Measurements from ENCODE around the gene SLC26A11. TPM values are rescaled to one million over a fixed set of nuclear protein-coding genes. Genes with fewer than 3 reads are reported as not detected.
A peak's percentile ranks its signal among the peaks of the same experiment; 100 is the strongest.

SLC26A11 gene
- total and polyA plus RNA-seq, 2 of the 13 experiments (the other 11 are each of a cell fraction or from before 2014, with no cell fraction given) = 8.7 to 13.2 TPM

GRCh38 chr17:80261159-80261894 is 41.1 kb downstream of the SLC26A11 start (continued):
- no peak for TF ChIP-seq ZUFSP (CRISPR knock-in tag; IDR thresholded peaks at IDR 0.05; ENCODE audit: borderline replicate concordance)

GRCh38 chr17:80261895-80262279 is 41.7 kb downstream of the SLC26A11 start:
- Histone ChIP-seq H3K27ac (ENCODE audit: extremely low read length, insufficient read depth, low read length) (peak overlapping the region; percentile 94), H3K79me2 (ENCODE audit: insufficient read depth, low read length) (peaks cover 6% of the 10 kb centered on the region), H4K20me1 (ENCODE audit: insufficient read depth, low read length) (no peaks in the 10 kb centered on the region), H3K4me2 (ENCODE audit: low read depth, low read length) (peak overlapping the region; percentile 99), H3K4me3 (replicated peaks in 1 of 3; ENCODE audit: insufficient read depth in 1 of 3, low read depth in 2 of 3, low read length in 3 of 3) (peak overlapping the region; percentile 84 to 100 (median 89)), H3K9me3 (ENCODE audit: low read length) (no peaks in the 10 kb centered on the region), H2AFZ (ENCODE audit: low read length) (no peak overlapping the region), H3K4me1 (ENCODE audit: insufficient read depth, low read length) (peaks cover 50% of the 10 kb centered on the region), H3K27me3 (ENCODE audit: control insufficient read depth in 1 of 2, insufficient read depth in 2 of 2, low read length in 2 of 2) (no peaks in the 10 kb centered on the region; a peak in 1 of 5 replicates), H3K36me3 (replicated peaks in 1 of 2; ENCODE audit: control insufficient read depth in 1 of 2, insufficient read depth in 2 of 2, low read length in 2 of 2) (no peaks in the 10 kb centered on the region), H3K9ac (ENCODE audit: insufficient read depth, low read depth, low read length) (peak overlapping the region; percentile 92)
- no peak for FAIRE-seq
- ChIA-PET CTCF (ENCODE audit: low intra/inter-chr PET ratio, low total read pairs) (no interaction called here), POLR2A (interaction anchor here (0.6 to 3.5 kb wide), 14 partner anchors 11 to 268 kb away, joined by 3 to 31 read pairs (median 6); partner anchors contain the start of genes EIF4A3, SGSH and SLC26A11)
- WGBS (ENCODE audit: low lambda C conversion rate) = 26% methylated on average over 8 of the region's 8 CpGs
- no TSS peak for BruUV-seq (replicated peaks)
- no peak for ATAC-seq
- intact Hi-C loops (cut with micrococcal nuclease; ENCODE audit: unreplicated experiment) = loop anchor here (2.0 kb wide), 2 partner anchors 41 to 115 kb away; partner anchors contain the start of genes EIF4A3, SGSH and SLC26A11
- in situ Hi-C loops (cut with HindIII; ENCODE audit: extremely low pct_ligation_motif_present, low pct_unique_long_range_greater_than_20kb) = no loop called here
- no peak for DNase-seq (ENCODE audit: low spot score)
- TF ChIP-seq EHMT2 (IDR thresholded peaks at IDR 0.05; ENCODE audit: borderline replicate concordance, low read depth, low read length) = 0 out of 2 replicates have a peak, but pooled peaks have one; percentile 47
- no peak for TF ChIP-seq NPAS2 (CRISPR knock-in tag; IDR thresholded peaks at IDR 0.05; ENCODE audit: borderline replicate concordance)
- TF ChIP-seq ZFP36 (IDR thresholded peaks at IDR 0.05; ENCODE audit: borderline replicate concordance, low read depth, low read length, partially characterized antibody) = peak; percentile 20
- no peak for TF ChIP-seq HOXA5 (CRISPR knock-in tag; IDR thresholded peaks at IDR 0.05)
- TF ChIP-seq SRSF4 (IDR thresholded peaks at IDR 0.05; ENCODE audit: low read depth, low read length, poor library complexity, severe bottlenecking) = no peak
- TF ChIP-seq ZEB1 (IDR thresholded peaks at IDR 0.05; ENCODE audit: insufficient replicate concordance, low read depth) = no peak
- TF ChIP-seq GLI4 (CRISPR knock-in tag; IDR thresholded peaks at IDR 0.05; ENCODE audit: borderline replicate concordance) = no peak
- peak; percentile 78 for TF ChIP-seq CHD4 (IDR thresholded peaks at IDR 0.05; ENCODE audit: borderline replicate concordance, low read length)
- TF ChIP-seq PAF1 (CRISPR knock-in tag; IDR thresholded peaks at IDR 0.05) = 0 out of 2 replicates have a peak, but pooled peaks have one; percentile 8
- no peak for TF ChIP-seq PCBP1 (IDR thresholded peaks at IDR 0.05; ENCODE audit: borderline replicate concordance, low read depth, low read length)
- TF ChIP-seq, protein P1, sequence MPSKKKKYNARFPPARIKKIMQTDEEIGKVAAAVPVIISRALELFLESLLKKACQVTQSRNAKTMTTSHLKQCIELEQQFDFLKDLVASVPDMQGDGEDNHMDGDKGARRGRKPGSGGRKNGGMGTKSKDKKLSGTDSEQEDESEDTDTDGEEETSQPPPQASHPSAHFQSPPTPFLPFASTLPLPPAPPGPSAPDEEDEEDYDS (CRISPR knock-in tag; IDR thresholded peaks at IDR 0.05) = no peak
- TF ChIP-seq ZNF749 (CRISPR knock-in tag; IDR thresholded peaks at IDR 0.05; ENCODE audit: borderline replicate concordance) = no peak
- TF ChIP-seq THYN1 (CRISPR knock-in tag; IDR thresholded peaks at IDR 0.05; ENCODE audit: borderline replicate concordance, low read depth) = no peak
- TF ChIP-seq GPN1 (CRISPR knock-in tag; IDR thresholded peaks at IDR 0.05; ENCODE audit: borderline replicate concordance) = no peak
- no peak for TF ChIP-seq ZNF224 (CRISPR knock-in tag; IDR thresholded peaks at IDR 0.05)
- no peak for TF ChIP-seq RAD21 (CRISPR knock-in tag; IDR thresholded peaks at IDR 0.05)
- no peak for TF ChIP-seq NKX3-1 (CRISPR knock-in tag; IDR thresholded peaks at IDR 0.05)
- no peak for TF ChIP-seq ZBTB33 (CRISPR knock-in tag; IDR thresholded peaks at IDR 0.05)

Measured in HepG2 (cell line).